ENCODE data around the gene PIK3R1. TPM values are rescaled to one million over a fixed set of nuclear protein-coding genes. Genes with fewer than 3 reads are reported as not detected.

PIK3R1 gene
- total RNA-seq, 1 donor from 2014 or later, result 89.3 TPM

DNA sequence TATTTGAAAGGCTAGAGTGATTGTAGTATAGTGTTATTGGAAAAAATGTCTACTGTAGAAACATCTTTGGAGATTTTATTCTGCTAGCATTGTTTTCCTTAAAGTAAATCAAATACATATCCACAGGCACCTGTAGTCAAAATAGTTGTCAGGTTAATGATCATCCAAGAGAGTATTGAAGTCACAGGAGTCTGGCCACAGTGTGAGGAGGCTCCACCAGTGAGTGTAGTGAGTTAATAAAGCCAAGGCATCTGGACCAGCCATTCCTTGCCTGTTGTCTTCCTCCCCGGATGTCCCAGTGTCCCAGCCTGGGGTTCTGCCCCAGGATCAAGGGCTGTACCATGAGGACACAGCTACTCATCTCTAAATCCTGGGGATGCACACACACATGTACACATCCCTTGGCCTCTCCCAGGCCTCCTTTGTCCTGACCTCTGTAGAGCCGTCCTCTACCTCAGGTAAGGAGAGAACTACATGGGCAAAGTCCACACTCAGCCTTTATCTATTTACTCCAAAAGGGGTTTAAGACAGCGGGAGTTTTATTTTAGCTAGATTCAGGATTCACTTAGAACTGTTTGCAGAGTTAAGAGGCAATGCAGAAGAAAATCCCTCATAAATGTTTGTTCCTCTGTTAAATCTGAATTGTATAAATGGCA lies 3.7 kb downstream of the PIK3R1 start:
- Histone ChIP-seq H3K36me3 (no peaks in the 10 kb centered on the region), H3K27ac (peak overlapping the region in 1 of 2 donors; percentile 29), H3K9me3 (no peaks in the 10 kb centered on the region), H3K4me1 (peaks cover 0 to 14% of the 10 kb centered on the region in 2 donors), H3K4me3 (peak overlapping the region; percentile 91 to 99), H3K27me3 (no peaks in the 10 kb centered on the region)
- DNase-seq (ENCODE audit: low spot score in 2 of 2), result no peak
- TF ChIP-seq, protein P1, sequence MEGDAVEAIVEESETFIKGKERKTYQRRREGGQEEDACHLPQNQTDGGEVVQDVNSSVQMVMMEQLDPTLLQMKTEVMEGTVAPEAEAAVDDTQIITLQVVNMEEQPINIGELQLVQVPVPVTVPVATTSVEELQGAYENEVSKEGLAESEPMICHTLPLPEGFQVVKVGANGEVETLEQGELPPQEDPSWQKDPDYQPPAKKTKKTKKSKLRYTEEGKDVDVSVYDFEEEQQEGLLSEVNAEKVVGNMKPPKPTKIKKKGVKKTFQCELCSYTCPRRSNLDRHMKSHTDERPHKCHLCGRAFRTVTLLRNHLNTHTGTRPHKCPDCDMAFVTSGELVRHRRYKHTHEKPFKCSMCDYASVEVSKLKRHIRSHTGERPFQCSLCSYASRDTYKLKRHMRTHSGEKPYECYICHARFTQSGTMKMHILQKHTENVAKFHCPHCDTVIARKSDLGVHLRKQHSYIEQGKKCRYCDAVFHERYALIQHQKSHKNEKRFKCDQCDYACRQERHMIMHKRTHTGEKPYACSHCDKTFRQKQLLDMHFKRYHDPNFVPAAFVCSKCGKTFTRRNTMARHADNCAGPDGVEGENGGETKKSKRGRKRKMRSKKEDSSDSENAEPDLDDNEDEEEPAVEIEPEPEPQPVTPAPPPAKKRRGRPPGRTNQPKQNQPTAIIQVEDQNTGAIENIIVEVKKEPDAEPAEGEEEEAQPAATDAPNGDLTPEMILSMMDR (IDR thresholded peaks at IDR 0.05), result no peak
- intact Hi-C loops (cut with DNase I), result loop anchor here (5.0 kb wide), 2 partner anchors 48 to 192 kb away; no protein-coding TSS in a partner anchor

GRCh38 chr5:68220260-68220659 lies 4.7 kb downstream of the PIK3R1 start:
- TF ChIP-seq, protein P1 (IDR thresholded peaks at IDR 0.05), result no peak
- intact Hi-C loops (cut with DNase I), result no loop called here
- Histone ChIP-seq H3K36me3 (peaks cover 0 to under 1% of the 10 kb centered on the region in 2 donors), H3K9me3 (no peaks in the 10 kb centered on the region), H3K27me3 (no peaks in the 10 kb centered on the region), H3K4me1 (peaks cover under 1 to 23% of the 10 kb centered on the region in 2 donors), H3K4me3 (peak overlapping the region in 1 of 2 donors; percentile 99), H3K27ac (no peak overlapping the region)
- DNase-seq (ENCODE audit: low spot score in 2 of 2), result no peak

DNA sequence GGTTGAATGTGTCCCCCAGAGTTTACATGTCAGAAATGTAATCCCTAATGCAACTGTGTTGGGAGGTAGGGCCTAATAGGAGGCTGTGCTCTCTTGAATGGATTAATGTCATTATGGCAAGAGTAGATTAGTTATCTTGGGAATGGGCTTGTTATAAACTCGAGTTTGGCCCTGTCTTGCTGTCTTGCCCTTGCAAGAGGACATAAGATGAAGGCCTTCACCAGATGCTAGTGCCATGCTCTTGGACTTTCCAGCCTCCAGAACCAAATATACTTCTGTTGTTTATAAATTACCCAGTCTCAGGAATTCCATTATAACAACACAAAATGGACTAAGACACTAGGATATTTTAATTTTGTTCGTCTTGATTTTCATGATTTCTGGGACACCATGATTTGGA lies 5.4 kb downstream of the PIK3R1 start:
- H3K27me3 ChIP-seq, result no peaks in the 10 kb centered on the region
- H3K4me3 ChIP-seq, result peak overlapping the region in 1 of 2 donors; percentile 99
- peaks cover 6 to 30% of the 10 kb centered on the region in 2 donors for H3K4me1 ChIP-seq
- TF ChIP-seq, protein P1 (IDR thresholded peaks at IDR 0.05), result no peak
- intact Hi-C loops (cut with DNase I), result no loop called here
- H3K27ac ChIP-seq, result no peak overlapping the region
- DNase-seq (ENCODE audit: low spot score in 2 of 2), result no peak
- peaks cover 3% of the 10 kb centered on the region in 2 donors for H3K36me3 ChIP-seq
- no peaks in the 10 kb centered on the region for H3K9me3 ChIP-seq

GRCh38 chr5:68221488-68221887 lies 5.9 kb downstream of the PIK3R1 start:
- Histone ChIP-seq H3K36me3 (peaks cover 7 to 8% of the 10 kb centered on the region in 2 donors), H3K9me3 (no peaks in the 10 kb centered on the region), H3K27me3 (no peaks in the 10 kb centered on the region), H3K27ac (no peak overlapping the region), H3K4me1 (peaks cover 6 to 34% of the 10 kb centered on the region in 2 donors), H3K4me3 (no peak overlapping the region)
- DNase-seq (ENCODE audit: low spot score in 2 of 2), result no peak
- intact Hi-C loops (cut with DNase I), result no loop called here
- TF ChIP-seq, protein P1 (IDR thresholded peaks at IDR 0.05), result no peak

GRCh38 chr5:68222310-68222709 lies 6.8 kb downstream of the PIK3R1 start:
- Histone ChIP-seq H3K27ac (no peak overlapping the region), H3K4me3 (peak overlapping the region in 1 of 2 donors; percentile 11), H3K36me3 (peaks cover 15 to 17% of the 10 kb centered on the region in 2 donors), H3K9me3 (no peaks in the 10 kb centered on the region), H3K4me1 (peaks cover 6 to 34% of the 10 kb centered on the region in 2 donors), H3K27me3 (no peaks in the 10 kb centered on the region)
- TF ChIP-seq, protein P1 (IDR thresholded peaks at IDR 0.05), result no peak
- DNase-seq (ENCODE audit: low spot score in 2 of 2), result no peak
- intact Hi-C loops (cut with DNase I), result no loop called here

Measured in ascending aorta (tissue), 2 donors.